DMS53 (cell line): ENCODE measurements around the gene GPR68.
"Not testable (repeated sequence)": the region's sequence is repeated elsewhere in the genome, so short reads cannot be mapped to it uniquely, and the experiment has no call there.

Source experiments
- DNase-seq: peaks from one replicate; lab custom pipeline; 2025; lab: John Stamatoyannopoulos, UW

Gene GPR68

DNA sequence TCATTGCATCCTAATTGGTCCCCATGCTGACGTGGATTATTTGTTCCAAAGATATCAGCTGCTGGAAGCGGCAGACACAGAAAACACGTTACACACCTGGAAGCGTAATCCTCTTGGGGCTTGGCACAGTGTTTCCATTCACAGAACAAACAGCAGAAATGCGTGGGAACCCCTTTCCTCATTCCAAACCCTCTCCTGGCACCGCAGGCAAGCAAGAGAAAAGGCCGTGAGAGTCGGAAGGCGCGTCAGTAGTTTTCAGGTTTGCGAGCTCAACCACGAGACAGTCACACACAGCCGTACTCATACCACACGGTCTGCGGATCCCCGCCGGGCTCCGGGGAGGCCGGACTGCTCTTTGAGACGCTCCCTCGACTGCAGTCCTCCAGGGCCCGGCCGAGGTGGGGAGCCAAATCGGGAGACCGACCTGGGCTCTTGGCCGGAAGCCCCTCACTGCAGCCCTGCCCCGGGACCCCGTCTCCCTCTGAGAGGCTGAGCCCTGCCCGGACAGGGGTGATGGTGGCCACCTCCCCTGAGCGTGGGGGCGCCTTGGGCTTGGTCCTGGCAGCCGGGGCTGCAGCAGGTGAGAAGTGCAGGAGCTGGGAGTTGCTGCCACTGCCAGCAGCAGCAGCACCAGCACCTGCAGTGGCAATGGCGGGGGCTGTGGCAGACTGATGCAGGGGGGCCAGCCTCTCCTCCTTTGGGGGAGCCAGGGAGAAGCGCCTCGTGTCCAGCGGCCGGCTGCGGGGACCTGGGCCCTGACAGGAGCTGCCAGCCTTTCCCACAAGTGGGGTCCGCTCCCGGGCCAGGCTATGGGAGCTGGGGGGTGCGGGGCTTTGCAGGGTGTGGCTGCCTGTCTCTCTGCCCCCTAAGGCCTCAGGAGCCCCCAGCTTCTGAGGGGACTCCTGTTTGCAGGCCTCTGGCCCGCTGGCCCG, 28.1 kb upstream of the GPR68 start:
- no peak for DNase-seq

DNA sequence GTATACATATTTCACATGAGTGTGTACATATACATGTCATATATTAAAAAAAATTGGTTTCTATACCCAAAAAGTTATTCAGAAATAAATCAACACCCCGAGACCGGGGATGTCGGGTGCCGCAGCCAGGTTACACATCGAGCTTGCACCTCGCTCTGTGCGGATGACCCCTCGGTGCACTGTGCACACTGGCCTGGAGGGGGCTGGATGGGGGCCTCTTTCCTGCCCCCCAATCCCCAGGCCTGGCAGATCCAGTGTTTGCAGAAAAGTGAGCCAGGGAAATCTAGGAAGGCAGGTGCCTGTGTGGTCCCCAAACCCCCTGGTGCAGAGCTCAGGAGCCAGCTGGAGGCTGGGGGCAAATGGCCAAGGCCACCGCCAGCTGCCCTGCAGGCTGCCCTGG, 27.1 kb upstream of the GPR68 start:
- no peak for DNase-seq

DNA sequence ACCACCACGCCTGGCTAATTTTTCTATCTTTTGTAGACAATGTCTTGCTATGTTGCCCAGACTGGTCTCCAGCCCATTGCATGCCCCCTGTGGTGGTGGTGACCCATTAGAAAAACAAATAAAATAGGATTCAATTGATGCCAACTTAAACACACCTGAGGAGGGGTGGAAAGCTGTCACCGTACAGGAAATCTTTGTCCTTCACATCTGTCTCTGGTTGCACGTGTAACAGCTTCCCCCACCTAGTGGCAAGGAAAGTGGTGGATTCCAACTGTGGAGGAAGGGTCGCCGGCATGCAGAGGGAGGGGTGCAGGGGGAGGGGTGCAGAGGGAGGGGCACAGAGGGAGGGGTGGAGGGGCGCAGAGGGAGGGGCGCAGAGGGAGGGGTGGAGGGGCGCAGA, 26.1 kb upstream of the GPR68 start:
- DNase-seq: no peak

DNA sequence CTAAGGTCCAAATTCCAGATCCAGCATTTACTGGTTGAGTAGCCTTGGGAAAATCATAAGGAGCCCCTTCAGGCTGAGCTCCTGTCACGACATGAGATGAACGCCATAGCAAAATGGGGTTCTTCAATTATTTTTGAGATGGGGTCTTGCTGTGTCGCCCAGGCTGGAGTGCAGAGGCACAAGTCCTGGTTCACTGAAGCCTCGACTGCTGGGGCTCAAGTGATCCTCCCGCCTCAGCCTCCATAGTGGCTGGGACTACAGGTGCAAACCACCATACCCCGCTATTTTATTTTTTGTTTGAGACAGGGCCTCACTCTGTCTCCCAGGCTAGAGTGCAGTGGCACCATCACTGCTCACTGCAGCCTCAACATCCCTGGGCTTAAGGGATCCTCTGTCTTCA, 25.7 kb upstream of the GPR68 start:
- no peak for DNase-seq

- no peak for DNase-seq
Observed at GRCh38 chr14:91269076-91269991, 24.8 kb upstream of the GPR68 start.

- no peak for DNase-seq
Observed at GRCh38 chr14:91267965-91268437, 23.5 kb upstream of the GPR68 start.

DNA sequence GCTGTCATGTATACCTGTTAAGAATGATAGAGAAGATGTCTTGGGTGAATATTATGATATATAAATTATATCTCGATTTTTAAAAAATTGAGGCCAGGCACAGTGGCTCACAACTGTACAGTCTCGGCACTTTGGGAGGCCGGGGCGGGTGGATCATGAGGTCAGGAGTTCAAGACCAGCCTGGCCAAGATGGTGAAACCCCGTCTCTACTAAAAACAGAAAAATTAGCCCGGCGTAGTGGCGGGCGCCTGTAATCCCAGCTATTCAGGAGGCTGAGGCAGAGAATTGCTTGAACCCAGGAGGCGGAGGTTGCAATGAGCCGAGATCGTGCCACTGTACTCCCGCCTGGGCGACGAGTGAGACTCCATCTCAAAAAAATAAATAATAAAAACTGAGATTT, 21.8 kb upstream of the GPR68 start:
- not testable (repeated sequence) for DNase-seq

GRCh38 chr14:91265404-91265803, 20.9 kb upstream of the GPR68 start:
- DNase-seq: no peak

- peak; percentile 56 for DNase-seq
Observed at GRCh38 chr14:91264151-91265150, 19.9 kb upstream of the GPR68 start.

DNA sequence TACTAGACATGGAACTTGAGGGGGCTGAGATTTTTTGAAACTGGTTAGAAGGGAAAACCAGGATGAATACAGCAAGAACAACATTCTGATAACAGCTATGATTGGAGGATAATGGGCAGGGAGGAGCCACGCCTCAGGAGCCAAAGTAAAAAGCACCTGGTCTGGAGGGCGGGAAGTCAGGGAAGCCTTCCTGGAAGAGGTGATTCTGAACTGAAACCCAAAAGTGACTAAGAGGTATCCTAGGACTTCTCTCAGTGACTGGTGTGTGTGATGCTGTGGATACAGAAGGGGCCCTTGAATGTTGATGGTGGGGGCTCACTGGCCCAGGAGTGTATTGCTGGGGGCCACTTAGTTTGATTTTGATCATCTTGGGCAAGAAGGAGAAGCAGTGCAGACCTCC, 18.8 kb upstream of the GPR68 start:
- no peak for DNase-seq

- DNase-seq: no peak
Observed at GRCh38 chr14:91261986-91262549, 17.6 kb upstream of the GPR68 start.

DNA sequence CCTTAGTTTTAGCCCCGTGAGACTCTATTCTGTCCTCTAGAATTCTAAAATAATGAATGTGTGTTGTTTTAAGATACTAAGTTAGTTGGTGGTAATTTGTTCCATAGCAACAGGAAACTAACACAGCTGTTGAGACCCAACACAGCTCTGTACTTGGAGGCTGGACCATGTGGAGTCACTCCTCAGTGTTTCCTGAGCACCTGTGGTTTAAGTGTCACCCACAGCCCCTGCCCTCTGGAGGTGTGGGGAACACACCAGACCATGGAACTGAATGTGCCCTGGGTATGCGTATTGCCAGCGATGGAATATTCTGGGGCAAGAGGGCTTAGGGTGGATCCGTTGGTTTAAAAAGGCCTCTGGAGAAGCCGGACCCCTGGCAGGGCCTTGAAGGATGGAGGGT, 16.6 kb upstream of the GPR68 start:
- no peak for DNase-seq

DNA sequence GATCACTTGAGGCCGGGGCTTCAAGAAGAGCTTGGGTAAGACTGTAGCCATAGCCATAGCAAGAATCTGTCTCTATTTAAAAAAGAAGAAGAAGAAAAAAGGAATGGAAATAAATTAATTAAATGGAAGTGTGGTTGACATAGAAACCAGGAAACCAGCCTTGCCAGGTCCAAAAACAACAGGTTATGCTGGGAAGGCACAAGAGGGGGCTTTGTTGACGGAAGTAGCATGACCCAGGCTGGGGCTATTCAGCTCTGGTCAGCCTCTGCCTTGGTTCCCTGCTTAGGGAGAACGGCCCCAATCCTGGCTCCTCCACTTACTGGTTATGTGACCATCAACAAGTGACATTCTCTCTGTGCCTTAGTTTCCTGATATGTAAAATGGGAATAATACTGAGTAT, 14.4 kb upstream of the GPR68 start:
- DNase-seq: no peak

DNA sequence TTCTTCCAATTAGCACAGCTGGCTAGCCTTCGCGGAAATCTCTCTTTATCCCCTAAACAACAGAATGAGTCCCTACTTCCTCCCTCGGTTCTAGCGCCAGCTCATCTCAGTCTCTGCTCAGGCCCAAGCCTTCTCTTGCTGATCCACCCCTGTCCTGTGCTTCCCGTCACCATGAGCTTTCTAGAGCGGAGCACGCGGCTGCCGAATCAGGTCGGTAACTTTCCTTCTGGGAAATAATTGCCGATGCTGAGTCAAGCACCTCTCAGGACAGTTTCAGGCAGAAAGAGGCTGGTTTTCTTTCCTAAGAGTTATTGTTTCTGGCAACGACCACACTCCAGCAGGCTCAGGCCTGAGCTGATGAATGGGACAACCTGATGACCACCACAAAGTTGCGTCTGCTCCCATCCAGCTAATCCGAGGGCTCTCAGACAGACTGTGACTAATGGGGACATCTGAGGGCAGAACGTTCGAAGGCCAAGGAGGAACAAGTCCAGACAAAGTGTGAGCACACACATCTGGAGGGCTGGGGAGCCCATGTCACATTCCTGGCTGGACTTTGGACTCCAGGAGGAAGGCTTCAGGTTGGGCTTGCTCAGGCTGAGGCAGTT, 13.6 kb upstream of the GPR68 start:
- DNase-seq: no peak

GRCh38 chr14:91257328-91258010, 13.0 kb upstream of the GPR68 start:
- DNase-seq: no peak

GRCh38 chr14:91256661-91257060, 12.2 kb upstream of the GPR68 start:
- no peak for DNase-seq

GRCh38 chr14:91255026-91255695, 10.7 kb upstream of the GPR68 start:
- peak; percentile 23 for DNase-seq

GRCh38 chr14:91254461-91254860, 10.0 kb upstream of the GPR68 start:
- no peak for DNase-seq

GRCh38 chr14:91253795-91254323, 9.4 kb upstream of the GPR68 start:
- DNase-seq: peak; percentile 68
